Epidermal melanocyte (primary cell): ENCODE data around the gene ATAD2B.
"Not testable (repeated sequence)": the region's sequence is repeated elsewhere in the genome, so short reads cannot be mapped to it uniquely, and the experiment has no call there.

Experiments
- DNase-seq: peaks from one replicate; pipeline ENCODE4 v3.0.0; 2011; ENCODE audit warnings: low spot score; ENCODE audit not compliant: insufficient read length

The ATAD2B gene

GRCh38 chr2:23791030-23791429 lies 135.9 kb downstream of the ATAD2B start:
- no peak for DNase-seq

- no peak for DNase-seq
Measured at GRCh38 chr2:23789012-23789411, 137.9 kb downstream of the ATAD2B start.

DNA sequence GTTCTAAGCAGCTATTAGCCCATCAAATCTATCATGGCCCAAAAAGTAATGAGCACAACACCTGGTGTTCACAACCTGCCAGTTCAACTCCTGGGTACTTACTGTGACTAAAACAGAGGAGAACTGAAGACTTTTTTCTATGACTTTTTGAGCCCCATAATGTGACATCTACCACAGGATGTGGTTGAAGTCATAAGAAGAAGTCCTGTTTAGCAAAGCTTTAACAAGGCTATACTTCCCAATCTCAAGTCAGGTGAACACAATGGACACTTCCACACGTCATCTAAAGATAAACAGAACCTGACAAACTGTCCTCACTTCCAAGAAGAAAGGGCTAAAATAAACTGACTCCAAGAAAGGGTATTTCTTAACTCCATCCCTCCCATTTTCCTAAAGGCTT lies 138.8 kb downstream of the ATAD2B start:
- DNase-seq, result no peak

- DNase-seq, result no peak
Measured at GRCh38 chr2:23784971-23785370, 142.0 kb downstream of the ATAD2B start.

DNA sequence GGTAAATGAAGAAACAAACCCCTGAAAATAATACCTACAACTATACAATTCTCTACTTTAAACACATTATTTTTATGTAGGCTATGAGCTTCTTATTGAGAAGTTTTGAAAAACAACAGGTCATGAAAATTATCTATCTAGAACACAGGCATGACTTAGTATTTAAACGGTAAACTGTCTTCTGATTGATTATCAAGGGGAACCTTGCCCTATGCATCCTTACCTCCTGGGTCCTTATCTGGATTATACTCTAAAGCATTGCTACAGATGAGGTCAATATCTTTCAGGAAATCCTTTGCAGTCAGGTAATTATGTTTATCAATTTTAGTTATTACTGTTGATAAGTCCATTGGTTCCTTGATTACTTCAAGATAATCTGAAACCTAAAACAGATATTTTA lies 144.3 kb downstream of the ATAD2B start:
- no peak for DNase-seq

GRCh38 chr2:23782126-23782525 lies 144.8 kb downstream of the ATAD2B start:
- DNase-seq, result no peak

DNA sequence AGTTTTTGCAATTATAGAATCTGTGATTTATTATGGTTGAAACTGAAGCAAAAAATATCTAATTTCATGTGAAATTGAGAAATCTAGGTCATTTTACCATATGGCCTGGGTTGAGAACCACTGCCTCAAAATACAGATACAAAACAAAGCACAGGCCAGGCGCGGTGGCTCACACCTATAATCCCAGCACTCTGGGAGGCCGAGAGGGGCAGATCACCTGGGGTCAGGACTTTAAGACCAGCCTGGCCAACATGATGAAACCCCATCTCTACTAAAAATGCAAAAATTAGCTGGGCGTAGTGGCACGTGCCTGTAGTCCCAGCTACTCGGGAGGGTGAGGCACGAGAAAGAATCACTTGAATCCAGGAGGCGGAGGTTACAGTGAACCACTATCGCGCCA lies 146.5 kb downstream of the ATAD2B start:
- DNase-seq, result not testable (repeated sequence)

- DNase-seq, result no peak
Measured at GRCh38 chr2:23777826-23778225, 149.1 kb downstream of the ATAD2B start.

GRCh38 chr2:23776021-23776420 lies 150.9 kb downstream of the ATAD2B start:
- DNase-seq, result no peak

- no peak for DNase-seq
Measured at GRCh38 chr2:23772684-23773083, 154.2 kb downstream of the ATAD2B start.

DNA sequence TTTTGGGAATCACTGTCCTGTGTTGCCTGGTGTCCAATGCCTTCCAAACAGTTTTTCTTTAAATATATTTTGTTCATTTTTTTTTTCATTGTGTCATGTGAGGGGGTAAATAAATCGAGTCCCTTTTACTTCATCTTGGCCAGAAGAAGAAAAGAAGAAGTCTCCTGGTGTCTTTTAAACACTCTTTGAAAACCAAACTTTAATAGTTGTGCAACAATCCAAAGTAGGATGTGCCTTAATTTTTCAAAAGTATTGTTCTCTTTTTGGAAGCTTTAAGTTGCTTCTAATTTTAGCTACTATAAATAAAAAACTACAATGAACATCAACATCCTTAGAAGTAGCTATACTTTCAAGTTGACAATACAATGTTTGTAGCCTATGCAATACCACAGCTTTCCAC lies 154.9 kb downstream of the ATAD2B start:
- DNase-seq, result no peak

- DNase-seq, result no peak
Measured at GRCh38 chr2:23769364-23769763, 157.6 kb downstream of the ATAD2B start.

DNA sequence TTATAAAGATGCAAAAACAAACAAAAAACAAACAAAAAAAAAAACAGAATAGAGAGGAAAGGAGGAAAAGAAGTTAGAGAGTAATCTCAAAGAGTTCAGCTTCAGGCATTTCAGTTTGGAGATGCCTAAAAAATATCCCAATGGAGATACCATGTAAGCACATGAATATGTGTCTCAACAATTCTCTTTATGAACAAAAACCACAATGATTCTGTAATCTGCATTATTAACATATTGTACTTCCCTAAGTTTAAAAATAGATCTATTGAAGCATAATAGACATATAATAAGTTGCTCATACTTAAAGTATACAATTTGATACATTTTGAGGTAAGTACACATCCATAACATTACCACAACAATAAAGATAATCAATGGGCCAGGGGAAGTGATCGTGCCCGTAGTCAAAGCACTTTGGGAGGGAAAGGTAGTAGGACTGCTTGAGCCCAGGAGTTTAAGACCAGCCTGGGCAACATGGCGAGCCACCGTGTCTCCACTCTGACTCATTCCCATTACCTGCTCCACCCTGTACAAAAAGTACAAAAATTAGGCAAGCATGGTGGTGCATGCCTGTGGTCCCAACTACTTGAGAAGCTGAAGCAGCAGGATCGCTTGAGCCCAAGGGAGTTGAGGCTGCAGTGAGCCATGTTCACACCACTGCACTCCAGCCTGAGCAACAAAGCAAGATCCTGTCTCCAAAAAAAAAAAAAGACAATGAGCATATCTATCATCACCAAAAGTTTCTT lies 158.9 kb downstream of the ATAD2B start:
- DNase-seq, result no peak

DNA sequence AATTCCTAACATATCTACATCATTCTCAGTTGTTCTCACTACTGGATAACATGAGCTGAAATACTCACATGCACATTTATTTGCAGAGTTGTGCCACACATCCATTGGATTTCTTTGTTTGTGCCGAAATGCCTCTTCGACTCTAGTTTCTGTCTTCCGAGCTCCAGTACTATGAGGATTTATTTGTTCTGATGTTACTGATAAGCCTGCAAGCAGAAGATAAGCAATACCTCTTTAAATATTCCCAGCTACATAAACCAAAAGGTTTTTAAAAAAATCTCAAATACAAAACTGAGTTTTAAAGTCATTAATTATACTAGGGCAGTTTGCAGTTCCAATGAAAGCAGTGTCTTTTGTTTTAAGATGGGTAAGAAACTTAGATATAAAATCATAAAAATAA lies 164.8 kb downstream of the ATAD2B start:
- no peak for DNase-seq

DNA sequence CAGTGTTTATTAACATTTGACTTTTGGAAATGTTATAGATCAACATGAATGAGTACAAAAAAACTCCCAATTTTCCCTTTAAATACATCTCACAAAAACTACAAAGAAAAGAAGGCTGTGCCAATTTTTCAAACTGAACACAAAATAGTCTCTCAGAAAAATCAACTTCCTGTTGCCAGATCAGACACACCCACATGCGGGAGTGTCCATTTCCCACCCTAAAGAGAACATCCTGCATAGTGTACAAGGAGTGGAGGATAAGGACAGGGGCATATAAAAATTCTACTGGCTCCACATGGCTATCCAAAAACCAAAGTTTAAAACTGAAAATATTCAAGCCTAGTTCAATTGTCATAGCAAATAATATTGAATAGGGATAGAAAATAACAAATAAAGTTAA lies 165.3 kb downstream of the ATAD2B start:
- DNase-seq, result no peak

DNA sequence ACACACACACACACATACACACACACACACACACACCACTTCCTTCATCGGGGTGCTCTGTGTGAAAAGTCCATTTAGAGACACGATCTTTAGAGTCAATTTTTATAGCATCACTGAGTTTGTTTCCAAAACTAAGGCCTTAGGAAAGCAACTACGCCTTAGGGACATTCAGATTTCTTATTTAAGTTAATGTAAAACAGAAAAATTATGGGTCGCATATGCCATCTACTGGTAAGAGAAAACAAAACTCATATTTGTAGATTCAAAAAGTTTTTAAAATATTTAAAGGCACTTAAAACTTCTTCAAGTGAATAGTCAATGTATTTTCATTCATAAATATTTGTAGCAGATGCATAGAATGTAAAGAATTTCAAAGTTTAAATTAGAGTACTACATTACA lies 166.2 kb downstream of the ATAD2B start:
- DNase-seq, result no peak

- no peak for DNase-seq
Measured at GRCh38 chr2:23757686-23758433, 169.1 kb downstream of the ATAD2B start.

DNA sequence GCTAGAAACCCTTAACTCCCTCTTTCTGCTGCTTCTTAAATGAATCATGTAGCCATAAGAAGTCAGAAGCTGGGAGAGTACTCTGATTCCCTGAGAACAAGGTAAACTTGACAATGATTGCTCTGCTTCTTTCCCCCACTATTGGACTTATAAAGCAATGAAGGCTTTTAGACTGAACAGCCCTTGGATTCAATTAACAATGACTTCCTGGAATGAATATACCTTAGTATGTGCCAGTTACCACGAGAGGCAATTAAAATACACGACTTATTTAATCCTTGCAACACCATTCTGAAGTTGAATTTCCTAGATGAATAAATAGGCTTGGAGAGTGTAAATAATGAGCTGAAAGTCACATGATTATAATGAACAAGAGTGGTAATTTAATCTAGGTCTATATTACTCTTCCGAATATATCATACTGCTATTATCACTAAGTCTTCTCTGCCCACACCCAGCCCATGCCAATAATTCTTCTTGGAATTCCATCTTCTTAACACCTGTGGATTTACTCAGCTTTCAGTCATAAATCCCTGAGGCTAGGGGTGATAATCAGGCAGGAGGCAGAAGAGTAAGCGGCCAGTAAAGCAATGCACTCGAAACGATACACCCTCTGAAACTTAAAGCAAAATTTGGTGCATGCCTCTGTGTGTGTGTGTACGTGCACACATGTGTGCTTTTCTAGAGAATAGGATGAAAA lies 170.2 kb downstream of the ATAD2B start:
- no peak for DNase-seq

DNA sequence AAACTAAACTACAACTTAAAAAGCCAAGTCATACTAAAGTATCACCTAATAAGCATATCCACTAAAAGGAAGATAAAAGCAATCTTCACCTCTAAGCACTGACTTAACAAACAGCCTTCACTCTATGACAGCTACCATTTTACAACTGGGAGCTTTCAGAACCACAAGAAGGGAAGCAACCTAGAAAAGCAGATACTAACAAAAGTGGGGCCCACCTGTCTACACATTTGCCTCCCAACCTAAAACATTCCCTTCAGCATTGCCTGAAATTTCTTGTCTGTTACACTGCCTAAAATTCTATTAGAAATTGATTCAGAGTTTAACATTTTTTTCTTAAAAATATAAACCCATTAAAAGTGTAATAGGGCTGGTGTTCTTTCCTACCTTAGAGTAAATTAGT lies 172.0 kb downstream of the ATAD2B start:
- no peak for DNase-seq

- no peak for DNase-seq
Measured at GRCh38 chr2:23753291-23754010, 173.5 kb downstream of the ATAD2B start.

DNA sequence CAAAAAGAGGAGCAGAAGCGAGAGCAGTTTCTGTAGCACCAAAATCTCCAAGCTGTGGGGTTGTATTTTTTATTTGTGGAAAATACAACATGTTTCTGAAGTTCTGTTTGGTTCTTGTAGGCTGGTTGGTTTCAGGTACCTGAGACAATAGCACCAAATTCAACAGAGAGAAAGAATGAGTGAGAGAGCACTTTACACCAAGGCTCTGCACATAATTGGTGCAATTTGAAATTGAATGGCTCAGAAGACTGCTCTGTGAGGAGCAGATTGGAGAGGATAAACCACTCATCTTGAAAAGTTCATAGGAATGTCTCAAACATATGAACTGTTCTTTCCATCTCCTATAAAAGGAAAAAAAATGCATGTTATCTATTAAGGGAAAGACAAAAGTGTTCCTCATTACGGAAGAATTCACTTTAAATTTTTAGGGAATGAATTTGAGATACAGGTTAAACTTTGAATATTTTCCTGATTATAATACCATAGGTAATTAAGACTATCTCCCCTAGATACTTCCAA lies 175.1 kb downstream of the ATAD2B start:
- no peak for DNase-seq
